ENCODE data around the gene SS18. TPM values are rescaled to one million over a fixed set of nuclear protein-coding genes. Genes with fewer than 3 reads are reported as not detected.

Gene SS18
- total RNA-seq, 1 donor: 120 TPM

- no peak for TF ChIP-seq CTCF (IDR thresholded peaks at IDR 0.05; ENCODE audit: extremely low read depth, low read depth, low read length)
- no peak for DNase-seq (ENCODE audit: insufficient read length, low spot score, missing footprints)
- Histone ChIP-seq H4K20me1 (ENCODE audit: insufficient read depth, low read length) (peaks cover 48% of the 10 kb centered on the region), H3K79me2 (ENCODE audit: insufficient read depth, low read length) (peaks cover 84% of the 10 kb centered on the region), H3K4me1 (ENCODE audit: insufficient read depth, low read length) (peaks cover 17% of the 10 kb centered on the region), H3K4me3 (ENCODE audit: insufficient read depth, low read length) (no peak overlapping the region), H3K27me3 (ENCODE audit: insufficient read depth, low read length) (no peaks in the 10 kb centered on the region), H3K27ac (ENCODE audit: low read depth, low read length) (no peak overlapping the region), H2AFZ (ENCODE audit: low read length) (no peak overlapping the region), H3K36me3 (ENCODE audit: insufficient read depth, low read length) (peaks cover 46% of the 10 kb centered on the region), H3K9me3 (ENCODE audit: low read depth, low read length) (no peaks in the 10 kb centered on the region), H3K4me2 (ENCODE audit: insufficient read depth, low read length) (no peak overlapping the region)
These were observed 3.5 kb downstream of the SS18 start for GRCh38 chr18:26086959-26087358.

- Histone ChIP-seq H3K4me3 (ENCODE audit: insufficient read depth, low read length) (no peak overlapping the region), H3K4me2 (ENCODE audit: insufficient read depth, low read length) (no peak overlapping the region), H3K79me2 (ENCODE audit: insufficient read depth, low read length) (peaks cover 97% of the 10 kb centered on the region), H3K27me3 (ENCODE audit: insufficient read depth, low read length) (no peaks in the 10 kb centered on the region), H3K36me3 (ENCODE audit: insufficient read depth, low read length) (peaks cover 63% of the 10 kb centered on the region), H3K4me1 (ENCODE audit: insufficient read depth, low read length) (peaks cover 17% of the 10 kb centered on the region), H2AFZ (ENCODE audit: low read length) (no peak overlapping the region), H4K20me1 (ENCODE audit: insufficient read depth, low read length) (peaks cover 48% of the 10 kb centered on the region), H3K27ac (ENCODE audit: low read depth, low read length) (no peak overlapping the region), H3K9me3 (ENCODE audit: low read depth, low read length) (no peaks in the 10 kb centered on the region)
- TF ChIP-seq CTCF (IDR thresholded peaks at IDR 0.05; ENCODE audit: extremely low read depth, low read depth, low read length): no peak
- no peak for DNase-seq (ENCODE audit: insufficient read length, low spot score, missing footprints)
These were observed 5.4 kb downstream of the SS18 start for GRCh38 chr18:26085056-26085455.

GRCh38 chr18:26083099-26083498, 7.3 kb downstream of the SS18 start:
- H3K27ac ChIP-seq (ENCODE audit: low read depth, low read length): no peak overlapping the region
- no peak for DNase-seq (ENCODE audit: insufficient read length, low spot score, missing footprints)
- peaks cover 31% of the 10 kb centered on the region for H4K20me1 ChIP-seq (ENCODE audit: insufficient read depth, low read length)
- peaks cover 96% of the 10 kb centered on the region for H3K79me2 ChIP-seq (ENCODE audit: insufficient read depth, low read length)
- no peaks in the 10 kb centered on the region for H3K27me3 ChIP-seq (ENCODE audit: insufficient read depth, low read length)
- peaks cover 71% of the 10 kb centered on the region for H3K36me3 ChIP-seq (ENCODE audit: insufficient read depth, low read length)
- no peaks in the 10 kb centered on the region for H3K9me3 ChIP-seq (ENCODE audit: low read depth, low read length)
- H3K4me2 ChIP-seq (ENCODE audit: insufficient read depth, low read length): no peak overlapping the region
- no peak for TF ChIP-seq CTCF (IDR thresholded peaks at IDR 0.05; ENCODE audit: extremely low read depth, low read depth, low read length)
- no peak overlapping the region for H3K4me3 ChIP-seq (ENCODE audit: insufficient read depth, low read length)
- H3K4me1 ChIP-seq (ENCODE audit: insufficient read depth, low read length): peaks cover 6% of the 10 kb centered on the region
- no peak overlapping the region for H2AFZ ChIP-seq (ENCODE audit: low read length)

GRCh38 chr18:26082475-26082874, 7.9 kb downstream of the SS18 start:
- Histone ChIP-seq H3K4me2 (ENCODE audit: insufficient read depth, low read length) (no peak overlapping the region), H3K27ac (ENCODE audit: low read depth, low read length) (no peak overlapping the region), H4K20me1 (ENCODE audit: insufficient read depth, low read length) (peaks cover 25% of the 10 kb centered on the region), H3K4me3 (ENCODE audit: insufficient read depth, low read length) (no peak overlapping the region), H3K79me2 (ENCODE audit: insufficient read depth, low read length) (peaks cover 95% of the 10 kb centered on the region), H3K4me1 (ENCODE audit: insufficient read depth, low read length) (peaks cover 2% of the 10 kb centered on the region), H2AFZ (ENCODE audit: low read length) (no peak overlapping the region), H3K9me3 (ENCODE audit: low read depth, low read length) (no peaks in the 10 kb centered on the region), H3K36me3 (ENCODE audit: insufficient read depth, low read length) (peaks cover 76% of the 10 kb centered on the region), H3K27me3 (ENCODE audit: insufficient read depth, low read length) (no peaks in the 10 kb centered on the region)
- DNase-seq (ENCODE audit: insufficient read length, low spot score, missing footprints): no peak
- no peak for TF ChIP-seq CTCF (IDR thresholded peaks at IDR 0.05; ENCODE audit: extremely low read depth, low read depth, low read length)
